HUDEP-2 (cell line): ENCODE measurements around the gene MFGE8.

ENCODE experiments used
- DNase-seq, 76 experiments: peaks; one replicate each; lab custom pipeline; 2025; ENCODE audit not compliant: unreplicated experiment in 76 of 76; lab: John Stamatoyannopoulos, UW

MFGE8 gene

GRCh38 chr15:88900982-88901418, 12.2 kb downstream of the MFGE8 start:
- DNase-seq: no peak

GRCh38 chr15:88900309-88900981, 12.7 kb downstream of the MFGE8 start:
- DNase-seq: no peak

- no peak for DNase-seq
These were observed 13.9 kb downstream of the MFGE8 start for GRCh38 chr15:88899251-88899650.

GRCh38 chr15:88898736-88899135, 14.4 kb downstream of the MFGE8 start:
- DNase-seq: no peak

- peak in 67 of 76 experiments; percentile 9 to 81 (median 64) for DNase-seq
These were observed 15.6 kb downstream of the MFGE8 start for GRCh38 chr15:88897456-88898194.

- DNase-seq: no peak
These were observed 16.1 kb downstream of the MFGE8 start for GRCh38 chr15:88897142-88897455.

GRCh38 chr15:88896333-88897033, 16.7 kb downstream of the MFGE8 start:
- DNase-seq: no peak

GRCh38 chr15:88894819-88895767, 18.1 kb downstream of the MFGE8 start, which contains the start of gene HAPLN3:
Gene HAPLN3 (minus strand): TSS chr15:88895544. CDS start chr15:88887298, 8,246 bp downstream.
- peak in 2 of 76 experiments; percentile 3 to 7 for DNase-seq

- peak in 44 of 76 experiments; percentile 6 to 55 (median 27) for DNase-seq
These were observed 18.8 kb downstream of the MFGE8 start for GRCh38 chr15:88894348-88894818.

- DNase-seq: no peak
These were observed 21.5 kb downstream of the MFGE8 start for GRCh38 chr15:88891540-88892254.

- DNase-seq: no peak
These were observed 22.7 kb downstream of the MFGE8 start for GRCh38 chr15:88890495-88890894.

- DNase-seq: no peak
These were observed 24.5 kb downstream of the MFGE8 start for GRCh38 chr15:88888719-88889118.

GRCh38 chr15:88887068-88887580, 26.1 kb downstream of the MFGE8 start:
- no peak for DNase-seq

- no peak for DNase-seq
These were observed 30.4 kb downstream of the MFGE8 start for GRCh38 chr15:88882785-88883184.

- DNase-seq: no peak
These were observed 31.4 kb downstream of the MFGE8 start for GRCh38 chr15:88881775-88882174.

GRCh38 chr15:88880944-88881740, 32.0 kb downstream of the MFGE8 start:
- no peak for DNase-seq

GRCh38 chr15:88878720-88879184, 34.4 kb downstream of the MFGE8 start:
- peak in 47 of 76 experiments; percentile 3 to 68 (median 25) for DNase-seq

GRCh38 chr15:88877906-88878305, 35.3 kb downstream of the MFGE8 start:
- DNase-seq: no peak
